Jurkat, Clone E6-1 (cell line): ENCODE data around the gene SCAF4. TPM values are rescaled to one million over a fixed set of nuclear protein-coding genes. Genes with fewer than 3 reads are reported as not detected.
"Not testable (repeated sequence)": the region's sequence is repeated elsewhere in the genome, so short reads cannot be mapped to it uniquely, and the experiment has no call there.

Experiments
- DNase-seq: peaks from one replicate; pipeline ENCODE4 v3.0.0-alpha.2; 2011; ENCODE audit warnings: low read depth, low spot score
- H3K4me3 ChIP-seq: 2 replicates; pipeline ENCODE4 v1.5.1; 2011; ENCODE audit warnings: mild to moderate bottlenecking, low read length, control low read depth, moderate library complexity
- polyA plus RNA-seq: library from polyadenylated mRNA; unstranded; fragments of >200 nt; gene quantifications from one replicate; pipeline ENCODE4 v1.2.1, GENCODE V29; 2012; ENCODE audit warnings: missing spikeins; ENCODE audit not compliant: insufficient read length, insufficient read depth

The SCAF4 gene
- 40.1 TPM for polyA plus RNA-seq

DNA sequence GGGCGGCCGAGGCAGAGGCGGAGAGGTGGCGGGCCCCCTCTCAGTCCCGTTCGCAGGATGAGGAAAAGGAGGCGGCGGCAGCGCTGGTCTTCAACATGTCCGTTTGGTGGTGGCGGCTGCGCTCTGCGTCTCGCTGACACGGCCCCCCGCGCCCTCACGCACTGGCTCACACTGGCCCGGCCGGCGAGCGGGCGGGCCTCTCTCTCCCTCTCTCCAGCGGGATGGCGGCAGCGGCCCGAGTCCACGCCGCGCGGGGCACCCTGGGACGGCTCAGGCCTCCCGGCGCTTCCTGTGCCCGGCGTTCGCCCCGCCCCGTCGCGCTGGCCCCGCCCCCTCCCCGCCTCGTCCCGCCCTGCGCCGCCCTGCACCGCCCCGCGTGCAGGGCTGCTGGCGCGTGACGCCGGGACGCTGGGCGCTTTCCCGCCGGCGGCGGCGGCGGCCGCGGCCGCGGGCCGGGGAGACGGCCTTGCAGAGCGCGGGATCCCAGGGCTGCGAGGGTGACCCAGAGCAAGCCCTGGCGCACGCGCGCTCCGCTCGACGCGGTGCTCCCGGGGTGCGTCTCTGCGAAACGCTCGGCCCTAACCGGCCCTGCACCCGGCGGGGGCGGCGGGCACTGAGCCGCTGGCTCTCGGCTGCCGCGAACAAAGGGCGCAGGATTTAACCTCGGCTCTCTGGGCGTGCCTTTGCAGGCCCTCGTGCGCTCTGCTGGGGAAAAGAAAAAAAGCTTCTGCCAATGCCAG is at the start of gene SCAF4:
SCAF4 (minus strand) TSS at position 262 of the 740 bp plus-strand sequence. CDS start 426 bp downstream, outside the sequence.
- DNase-seq, result peak; percentile 58
- H3K4me3 ChIP-seq, result peak within 1 kb of the TSS; percentile 85

DNA sequence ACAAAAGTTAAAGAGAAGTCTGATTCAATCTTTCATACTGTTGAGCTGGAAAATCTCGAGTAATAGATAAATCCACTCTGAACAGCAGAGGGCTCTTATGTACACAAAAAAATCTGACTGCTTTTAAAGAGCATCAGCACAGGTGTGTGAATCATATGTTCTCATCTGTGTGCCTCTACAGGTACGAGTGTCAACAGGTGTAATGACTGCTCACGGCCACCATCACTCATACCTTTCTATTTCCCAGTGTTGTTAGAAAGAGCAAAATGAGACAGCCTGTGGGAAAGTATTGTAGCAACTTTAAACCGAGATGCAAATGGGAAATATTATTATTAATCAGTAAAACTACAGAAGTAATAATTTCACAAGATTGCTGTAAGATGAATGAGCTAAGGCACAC is 49.0 kb upstream of the SCAF4 start:
- H3K4me3 ChIP-seq, result no peak overlapping the region
- peak; percentile 19 for DNase-seq

DNA sequence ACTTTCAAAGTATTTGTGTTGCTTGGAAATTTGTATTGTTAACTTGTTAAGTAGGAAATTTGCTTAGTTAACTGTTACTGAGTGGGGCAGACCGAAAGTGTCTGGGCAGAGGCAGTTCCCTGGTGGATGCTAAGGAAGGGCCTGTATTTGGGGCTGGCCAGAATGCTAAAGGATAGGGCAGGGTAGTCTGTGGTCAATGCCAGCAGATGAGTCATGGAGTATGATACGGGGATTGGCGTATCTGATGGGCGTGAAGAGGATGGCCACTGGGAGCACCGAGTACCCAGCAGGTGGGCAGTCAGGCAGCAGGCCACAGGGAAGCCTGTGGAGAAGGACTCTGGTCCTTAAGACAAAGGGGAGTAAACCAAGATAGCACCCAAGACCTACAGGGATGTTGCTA is 46.6 kb upstream of the SCAF4 start:
- DNase-seq, result no peak
- H3K4me3 ChIP-seq, result no peak overlapping the region

DNA sequence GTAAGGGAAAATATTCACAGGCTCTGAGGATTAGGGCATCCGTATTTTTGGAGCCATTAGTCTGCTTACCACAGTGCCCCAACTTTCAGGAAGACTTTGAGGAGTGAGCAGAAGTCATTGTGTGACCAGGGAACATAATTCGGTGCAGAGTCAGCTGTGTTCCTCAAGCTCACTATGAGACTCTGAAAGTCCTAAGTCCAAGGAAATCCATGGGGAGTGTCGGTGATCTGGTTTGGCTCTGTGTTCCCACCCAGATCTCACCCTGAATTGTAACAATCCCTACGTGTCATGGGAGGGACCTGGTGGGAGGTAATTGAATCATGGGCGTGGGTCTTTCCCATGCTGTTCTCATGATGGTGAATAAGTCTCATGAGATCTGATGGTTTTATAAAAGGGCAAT is 45.9 kb upstream of the SCAF4 start:
- no peak for DNase-seq
- no peak overlapping the region for H3K4me3 ChIP-seq

DNA sequence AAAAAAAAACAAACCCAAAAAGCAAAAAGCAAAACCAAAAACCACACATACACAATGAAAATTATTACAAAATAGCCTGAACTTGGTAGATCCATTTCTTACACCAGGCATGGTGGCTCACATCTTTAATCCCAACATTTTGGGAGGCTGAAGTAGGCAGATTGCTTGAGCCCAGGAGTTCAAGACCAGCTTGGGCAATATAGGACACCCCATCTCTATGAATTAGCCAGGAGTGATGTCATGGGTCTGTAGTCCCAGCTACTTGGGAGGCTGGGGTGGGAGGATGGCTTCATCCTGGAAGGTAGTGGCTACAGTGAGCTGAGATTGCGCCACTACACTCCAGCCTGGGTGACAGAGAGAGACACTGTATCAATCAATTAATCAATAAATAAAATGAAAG is 42.1 kb upstream of the SCAF4 start:
- H3K4me3 ChIP-seq, result no peak overlapping the region
- DNase-seq, result no peak

DNA sequence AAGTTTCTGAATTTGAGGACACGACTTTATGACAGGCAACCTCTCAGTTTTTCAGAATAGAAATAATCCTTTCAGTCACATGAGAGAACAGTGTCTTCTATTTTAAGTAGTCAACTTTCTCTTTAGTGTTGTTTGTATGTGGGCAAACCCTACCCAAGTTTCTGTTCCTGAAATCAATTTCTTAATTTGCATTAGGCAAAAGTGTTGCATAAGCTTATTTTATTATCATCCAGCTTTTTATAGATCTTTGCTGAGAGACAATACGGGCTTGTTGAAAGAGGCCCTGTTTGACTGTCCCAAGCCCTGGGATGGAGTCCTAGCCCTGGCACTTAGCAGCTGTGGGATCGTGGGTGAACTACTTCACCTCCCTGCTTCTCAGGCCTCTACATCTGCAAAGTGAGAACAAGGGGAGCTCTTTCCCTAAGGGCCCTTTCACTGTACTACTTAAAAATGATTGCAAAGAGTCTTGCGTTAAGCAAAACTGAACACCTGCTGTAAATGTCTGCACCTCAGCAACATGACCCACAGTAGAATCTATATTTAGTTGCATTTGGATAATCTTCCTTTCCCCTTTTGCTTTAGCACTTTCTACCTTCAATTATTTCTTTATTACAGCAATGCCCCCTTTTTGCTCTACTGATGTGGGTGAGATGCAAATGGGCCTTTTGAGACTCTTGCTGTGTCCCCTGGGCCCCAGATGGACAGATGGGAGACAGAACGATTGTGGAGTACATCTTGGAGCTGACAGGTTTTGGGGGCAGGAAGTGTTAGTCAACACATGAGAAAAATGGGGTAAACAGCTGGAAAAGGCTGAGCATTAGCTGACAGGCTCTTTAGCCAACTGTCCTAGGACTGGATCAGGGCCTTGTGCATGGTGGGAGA is 41.0 kb upstream of the SCAF4 start:
- DNase-seq, result no peak
- no peak overlapping the region for H3K4me3 ChIP-seq

GRCh38 chr21:31771685-31772084 is 39.8 kb upstream of the SCAF4 start:
- DNase-seq, result no peak
- H3K4me3 ChIP-seq, result no peak overlapping the region

GRCh38 chr21:31768710-31769109 is 36.8 kb upstream of the SCAF4 start:
- no peak for DNase-seq
- H3K4me3 ChIP-seq, result no peak overlapping the region

DNA sequence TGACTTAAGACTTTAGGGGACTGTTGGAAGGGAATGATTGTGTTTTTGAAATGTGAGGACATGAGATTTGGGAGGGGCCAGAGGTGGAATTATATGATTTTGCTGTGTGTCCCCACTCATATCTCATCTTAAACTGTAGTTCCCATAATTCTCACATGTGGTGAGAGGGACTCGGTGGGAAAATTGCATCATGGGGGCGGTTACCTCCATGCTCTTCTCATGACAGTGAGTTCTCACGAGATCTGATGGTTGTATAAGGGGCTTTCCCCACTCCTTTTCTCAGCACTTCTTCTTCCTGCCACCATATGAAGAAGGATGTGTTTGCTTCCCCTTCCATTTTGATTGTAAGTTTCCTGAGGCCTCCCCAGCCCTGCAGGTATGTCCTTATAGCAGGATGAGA is 35.0 kb upstream of the SCAF4 start:
- no peak overlapping the region for H3K4me3 ChIP-seq
- DNase-seq, result no peak

GRCh38 chr21:31765850-31766249 is 33.9 kb upstream of the SCAF4 start:
- DNase-seq, H3K4me3 ChIP-seq: not testable (repeated sequence)

DNA sequence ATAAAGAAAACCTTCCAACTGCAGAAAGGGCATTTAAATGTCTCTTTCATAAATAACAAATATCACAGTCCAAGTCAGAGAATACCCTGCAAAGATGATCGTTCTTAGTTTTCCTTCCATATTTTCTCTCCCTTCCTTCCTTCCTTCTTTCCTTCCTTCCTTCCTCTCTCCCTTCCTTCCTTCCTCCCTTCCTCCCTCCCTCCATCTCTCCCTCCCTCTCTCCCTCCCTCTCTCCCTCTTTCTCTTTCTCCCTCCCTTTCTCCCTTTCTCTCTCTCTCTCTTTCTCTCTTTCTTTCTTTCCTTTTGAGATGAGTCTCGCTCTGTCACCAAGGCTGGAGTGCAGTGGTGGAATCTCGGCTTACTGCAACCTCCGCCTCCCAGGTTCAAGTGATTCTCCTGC is 29.0 kb upstream of the SCAF4 start:
- H3K4me3 ChIP-seq, result no peak overlapping the region
- DNase-seq, result no peak

- DNase-seq, result no peak
- no peak overlapping the region for H3K4me3 ChIP-seq
These were observed 24.9 kb upstream of the SCAF4 start for GRCh38 chr21:31756787-31757186.

DNA sequence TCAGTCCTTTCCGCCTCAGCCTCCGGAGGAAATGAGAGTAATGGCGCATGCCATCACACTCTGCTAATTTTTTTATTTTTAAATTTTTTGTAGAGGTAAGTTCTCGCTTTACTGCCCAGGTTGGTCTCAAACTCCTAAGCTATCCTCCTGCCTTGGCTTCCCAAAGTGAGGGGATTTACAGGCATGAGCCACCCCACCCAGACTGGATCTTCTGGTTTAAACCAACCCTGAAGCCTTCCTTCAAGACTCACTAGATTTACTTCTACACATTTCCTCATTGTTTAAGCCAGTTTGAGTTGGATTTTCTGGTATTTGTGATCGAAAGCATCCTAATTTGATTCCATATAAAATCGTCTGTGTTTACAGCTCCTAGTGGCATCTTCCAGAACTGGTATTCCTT is 23.1 kb upstream of the SCAF4 start:
- DNase-seq, result no peak
- H3K4me3 ChIP-seq, result no peak overlapping the region

DNA sequence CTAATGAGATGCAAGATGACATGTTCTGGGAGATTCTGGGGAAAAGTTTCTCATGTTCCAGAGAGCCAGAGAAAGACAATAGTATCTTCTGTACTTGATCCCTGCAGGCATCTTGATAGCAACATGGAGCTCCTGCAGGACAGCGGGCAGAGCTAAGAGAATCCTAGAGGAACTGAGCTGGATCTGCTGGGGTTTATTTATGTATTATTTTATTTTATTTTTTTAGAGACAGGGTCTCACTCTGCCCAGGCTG is 22.7 kb upstream of the SCAF4 start:
- no peak overlapping the region for H3K4me3 ChIP-seq
- no peak for DNase-seq

- no peak for DNase-seq
- no peak overlapping the region for H3K4me3 ChIP-seq
These were observed 22.2 kb upstream of the SCAF4 start for GRCh38 chr21:31753949-31754707.

DNA sequence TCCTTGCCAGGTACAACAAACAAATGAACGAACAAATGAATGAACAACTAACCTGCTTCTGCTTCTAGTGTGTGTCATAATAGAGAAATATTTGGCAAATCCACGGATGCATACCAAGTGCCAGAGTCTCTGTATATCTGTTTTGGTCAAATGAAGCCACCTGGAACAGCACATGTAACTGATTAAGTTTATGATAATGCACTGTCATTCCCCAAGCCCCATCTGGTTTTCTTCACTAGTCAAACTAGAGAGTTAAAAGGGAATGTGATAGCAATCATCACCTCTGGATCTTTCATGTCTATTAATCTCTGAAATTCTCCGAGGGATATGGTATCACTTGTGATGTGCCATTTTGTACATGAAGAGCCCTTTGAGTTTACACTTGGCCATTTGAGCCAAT is 21.0 kb upstream of the SCAF4 start:
- H3K4me3 ChIP-seq, result no peak overlapping the region
- DNase-seq, result no peak

DNA sequence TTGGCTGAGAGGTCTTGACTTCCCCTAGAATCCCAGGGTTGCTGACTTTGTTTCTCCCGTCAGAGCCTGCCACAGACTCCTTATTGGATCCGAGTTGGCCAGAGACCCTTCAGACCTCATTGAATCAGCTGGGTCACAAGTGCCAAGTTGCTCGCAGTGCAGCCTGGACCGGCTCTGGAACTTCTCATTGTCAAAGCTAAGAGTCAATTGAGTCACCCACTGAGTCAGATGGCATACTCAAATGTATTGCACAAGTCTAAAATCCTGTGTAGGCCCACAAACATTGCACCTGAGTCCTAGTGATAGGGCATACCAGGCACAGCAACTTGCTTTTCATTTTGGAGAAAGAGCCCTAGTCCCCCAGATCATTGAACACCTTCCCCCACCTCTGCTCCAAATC is 20.4 kb upstream of the SCAF4 start:
- H3K4me3 ChIP-seq, result no peak overlapping the region
- DNase-seq, result no peak

DNA sequence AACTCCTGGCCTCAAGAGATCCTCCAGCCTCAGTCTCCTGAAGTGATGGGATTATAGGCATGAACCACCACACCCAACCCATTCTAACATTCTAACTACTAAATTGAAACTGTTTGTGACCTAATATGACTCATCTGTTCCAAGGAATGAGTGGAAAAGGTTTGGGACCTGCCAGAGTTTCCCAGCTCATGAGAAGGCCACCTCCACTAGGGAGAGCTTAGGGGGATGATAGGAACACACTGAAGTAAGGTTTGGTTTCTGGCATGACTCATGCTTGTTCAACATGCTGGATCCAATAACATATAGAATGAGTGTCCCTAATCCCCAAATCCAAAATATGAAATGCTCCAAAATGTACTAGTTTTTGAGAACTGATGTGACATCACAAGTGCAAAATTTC is 18.9 kb upstream of the SCAF4 start:
- no peak for DNase-seq
- no peak overlapping the region for H3K4me3 ChIP-seq

DNA sequence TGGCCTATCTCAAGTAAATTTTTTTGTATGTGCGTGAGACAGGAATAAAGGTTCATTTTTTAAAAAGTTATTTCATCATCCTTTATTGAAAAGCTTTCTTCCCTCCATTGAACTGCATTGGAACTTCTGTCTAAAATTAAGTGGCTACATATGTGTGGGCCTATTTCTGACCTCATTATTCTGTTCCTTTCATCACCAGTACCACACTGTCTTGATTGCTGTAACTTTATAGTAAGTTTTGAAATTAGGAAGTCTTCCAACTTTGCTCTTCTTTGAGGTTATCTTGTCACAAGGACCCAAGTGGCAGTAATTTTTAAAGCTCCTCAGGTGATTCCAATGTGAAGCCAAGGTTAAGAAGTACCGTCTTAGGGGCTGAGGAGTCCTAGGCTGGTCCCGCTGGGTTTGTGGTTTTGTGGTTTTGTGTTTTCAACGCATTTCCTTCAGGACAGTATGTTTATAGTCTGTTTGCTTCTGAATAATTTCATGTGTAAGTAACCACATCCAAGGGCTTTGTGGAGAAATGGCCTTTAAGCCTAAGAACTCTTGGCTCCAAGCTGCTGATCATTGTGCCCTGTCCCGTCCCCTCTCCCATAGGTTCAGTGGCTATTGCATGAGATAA is 12.4 kb upstream of the SCAF4 start:
- peak; percentile 36 for DNase-seq
- H3K4me3 ChIP-seq, result no peak overlapping the region

- no peak for DNase-seq
- no peak overlapping the region for H3K4me3 ChIP-seq
These were observed 11.8 kb upstream of the SCAF4 start for GRCh38 chr21:31743712-31744111.
